GM18951 (cell line): Measurements from ENCODE around the gene TP53TG3B.
"Not testable (repeated sequence)": the region's sequence is repeated elsewhere in the genome, so short reads cannot be mapped to it uniquely, and the experiment has no call there.

Source experiments
- in situ Hi-C: fragments of 300-500 bp; cut with MboI; formaldehyde crosslinking; loops from one replicate; pipeline ENCODE4 v1.12.0; 2022; ENCODE audit warnings: low sequenced_read_pairs, mixed read lengths, inconsistent platforms; ENCODE audit not compliant: unreplicated experiment

The TP53TG3B gene, protein sequence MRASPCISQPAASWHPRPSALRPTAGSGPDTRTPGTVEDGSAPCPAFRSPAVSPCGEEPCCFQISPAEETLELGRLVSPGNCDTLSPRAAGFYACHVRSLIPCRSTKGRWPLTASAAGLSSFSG

DNA sequence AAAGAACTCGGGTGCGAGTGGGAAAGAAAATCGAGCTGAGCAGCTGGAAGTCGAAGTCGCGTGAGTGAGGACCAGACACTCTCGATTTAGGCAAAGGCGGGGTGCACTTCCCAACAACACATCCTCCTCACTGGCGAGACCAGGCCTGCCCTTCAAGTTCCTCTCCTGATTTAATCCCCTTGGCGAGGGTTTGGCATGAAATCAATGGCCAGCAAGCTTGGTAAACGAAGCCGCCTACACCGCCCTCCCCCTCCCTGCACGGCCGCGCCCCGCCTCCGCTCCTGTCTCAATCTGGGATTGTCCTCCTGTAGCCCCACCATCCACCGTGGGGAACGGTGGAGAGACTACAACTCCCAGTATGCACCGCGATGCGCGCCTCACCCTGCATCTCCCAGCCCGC is at the start of gene TP53TG3B:
Gene TP53TG3B (plus strand): TSS at position 301 of the 400 bp plus-strand sequence. CDS start 68 bp downstream, at position 369.
- in situ Hi-C loops, result not testable (repeated sequence)

DNA sequence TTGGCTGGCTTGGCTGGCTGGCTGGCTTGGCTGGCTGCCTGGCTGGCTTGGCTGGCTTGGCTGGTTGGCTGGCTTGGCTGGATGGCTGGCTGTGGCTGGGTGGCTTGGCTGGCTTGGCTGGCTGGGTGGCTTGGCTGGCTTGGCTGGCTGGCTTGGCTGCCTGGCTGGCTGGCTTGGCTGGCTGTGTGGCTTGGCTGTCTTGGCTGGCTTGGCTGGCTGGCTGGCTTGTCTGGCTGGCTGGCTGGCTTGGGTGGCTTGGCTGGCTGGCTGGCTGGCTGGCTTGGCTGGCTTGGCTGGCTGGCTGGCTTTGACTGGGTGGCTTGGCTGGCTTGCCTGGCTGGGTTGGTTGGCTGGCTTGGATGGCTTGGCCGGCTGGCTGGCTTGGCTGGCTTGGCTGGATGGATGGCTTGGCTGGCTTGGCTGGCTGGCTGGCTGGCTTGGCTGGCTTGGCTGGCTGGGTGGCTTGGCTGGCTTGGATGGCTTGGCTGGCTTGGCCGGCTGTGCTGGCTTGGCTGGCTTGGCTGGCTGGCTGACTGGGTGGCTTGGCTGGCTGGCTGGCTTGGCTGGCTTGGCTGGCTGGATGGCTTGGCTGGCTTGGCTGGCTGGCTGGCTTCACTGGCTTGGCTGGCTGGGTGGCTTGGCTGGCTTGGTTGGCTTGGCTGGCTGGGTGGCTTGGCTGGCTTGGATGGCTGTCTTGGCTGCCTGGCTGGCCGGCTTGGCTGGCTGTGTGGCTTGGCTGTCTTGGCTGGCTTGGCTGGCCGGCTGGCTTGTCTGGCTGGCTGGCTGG is 24.2 kb upstream of the TP53TG3B start:
- in situ Hi-C loops, result not testable (repeated sequence)

DNA sequence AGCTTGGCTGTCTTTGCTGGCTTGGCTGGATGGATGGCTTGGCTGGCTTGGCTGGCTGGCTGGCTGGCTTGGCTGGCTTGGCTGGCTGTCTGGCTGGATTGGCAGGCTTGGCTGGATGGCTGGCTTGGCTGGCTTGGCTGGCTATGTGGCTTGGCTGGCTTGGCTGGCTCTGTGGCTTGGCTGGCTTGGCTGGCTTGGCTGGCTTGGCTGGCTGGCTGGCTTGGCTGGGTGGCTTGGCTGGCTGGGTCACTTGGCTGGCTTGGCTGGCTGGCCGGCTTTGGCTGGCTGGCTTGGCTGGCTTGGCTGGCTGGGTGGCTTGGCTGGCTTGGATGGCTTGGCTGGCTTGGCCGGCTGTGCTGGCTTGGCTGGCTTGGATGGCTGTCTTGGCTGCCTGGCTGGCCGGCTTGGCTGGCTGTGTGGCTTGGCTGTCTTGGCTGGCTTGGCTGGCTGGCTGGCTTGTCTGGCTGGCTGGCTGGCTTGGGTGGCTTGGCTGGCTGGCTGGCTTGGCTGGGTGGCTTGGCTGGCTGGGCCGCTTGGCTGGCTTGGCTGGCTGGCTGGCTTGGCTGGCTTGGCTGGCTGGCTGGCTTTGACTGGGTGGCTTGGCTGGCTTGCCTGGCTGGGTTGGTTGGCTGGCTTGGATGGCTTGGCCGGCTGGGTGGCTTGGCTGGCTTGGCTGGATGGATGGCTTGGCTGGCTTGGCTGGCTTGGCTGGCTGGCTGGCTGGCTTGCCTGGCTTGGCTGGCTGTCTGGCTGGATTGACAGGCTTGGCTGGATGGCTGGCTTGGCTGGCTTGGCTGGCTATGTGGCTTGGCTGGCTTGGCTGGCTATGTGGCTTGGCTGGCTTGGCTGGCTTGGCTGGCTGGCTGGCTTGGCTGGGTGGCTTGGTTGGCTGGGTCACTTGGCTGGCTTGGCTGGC is 22.8 kb upstream of the TP53TG3B start:
- in situ Hi-C loops, result not testable (repeated sequence)

DNA sequence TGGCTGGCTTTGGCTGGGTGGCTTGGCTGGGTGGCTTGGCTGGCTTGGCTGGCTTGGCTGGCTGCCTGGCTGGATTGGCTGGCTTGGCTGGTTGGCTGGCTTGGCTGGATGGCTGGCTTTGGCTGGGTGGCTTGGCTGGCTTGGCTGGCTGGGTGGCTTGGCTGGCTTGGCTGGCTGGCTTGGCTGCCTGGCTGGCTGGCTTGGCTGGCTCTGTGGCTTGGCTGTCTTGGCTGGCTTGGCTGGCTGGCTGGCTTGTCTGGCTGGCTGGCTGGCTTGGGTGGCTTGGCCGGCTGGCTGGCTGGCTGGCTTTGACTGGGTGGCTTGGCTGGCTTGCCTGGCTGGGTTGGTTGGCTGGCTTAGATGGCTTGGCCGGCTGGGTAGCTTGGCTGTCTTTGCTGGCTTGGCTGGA is 22.1 kb upstream of the TP53TG3B start:
- in situ Hi-C loops, result not testable (repeated sequence)

DNA sequence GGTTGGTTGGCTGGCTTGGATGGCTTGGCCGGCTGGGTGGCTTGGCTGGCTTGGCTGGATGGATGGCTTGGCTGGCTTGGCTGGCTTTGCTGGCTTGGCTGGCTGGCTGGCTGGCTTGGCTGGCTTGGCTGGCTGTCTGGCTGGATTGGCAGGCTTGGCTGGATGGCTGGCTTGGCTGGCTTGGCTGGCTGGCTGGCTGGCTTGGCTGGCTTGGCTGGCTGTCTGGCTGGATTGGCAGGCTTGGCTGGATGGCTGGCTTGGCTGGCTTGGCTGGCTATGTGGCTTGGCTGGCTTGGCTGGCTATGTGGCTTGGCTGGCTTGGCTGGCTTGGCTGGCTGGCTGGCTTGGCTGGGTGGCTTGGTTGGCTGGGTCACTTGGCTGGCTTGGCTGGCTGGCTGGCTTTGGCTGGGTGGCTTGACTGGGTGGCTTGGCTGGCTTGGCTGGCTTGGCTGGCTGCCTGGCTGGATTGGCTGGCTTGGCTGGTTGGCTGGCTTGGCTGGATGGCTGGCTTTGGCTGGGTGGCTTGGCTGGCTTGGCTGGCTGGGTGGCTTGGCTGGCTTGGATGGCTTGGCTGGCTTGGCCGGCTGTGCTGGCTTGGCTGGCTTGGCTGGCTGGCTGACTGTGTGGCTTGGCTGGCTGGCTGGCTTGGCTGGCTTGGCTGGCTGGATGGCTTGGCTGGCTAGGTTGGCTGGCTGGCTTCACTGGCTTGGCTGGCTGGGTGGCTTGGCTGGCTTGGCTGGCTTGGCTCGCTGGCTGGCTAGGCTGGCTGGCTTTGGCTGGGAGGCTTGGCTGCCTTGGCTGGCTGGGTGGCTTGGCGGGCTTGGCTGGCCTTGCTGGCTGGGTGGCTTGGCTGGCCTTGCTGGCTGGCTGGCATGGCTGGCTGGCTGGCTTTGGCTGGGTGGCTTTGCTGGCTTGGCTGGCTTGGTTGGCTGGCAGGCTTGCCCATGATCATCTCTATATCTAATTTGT is 21.3 kb upstream of the TP53TG3B start:
- in situ Hi-C loops, result not testable (repeated sequence)
